Kidney (tissue), 14 donors: Measurements from ENCODE around the gene DNAH11. TPM values are rescaled to one million over a fixed set of nuclear protein-coding genes. Genes with fewer than 3 reads are reported as not detected.

Experiments
- DNase-seq, 5 donors: peaks; one replicate each; pipeline ENCODE4 v3.0.0-alpha.2; 2013 to 2020
- FAIRE-seq: peaks from 2 replicates; lab custom pipeline; 2012; peaks lifted over from hg19 to GRCh38; lab: Jason Lieb, UNC
- H3K27ac ChIP-seq, 2 donors: one replicate each; pipeline ENCODE4 v1.7.0; 2013; ENCODE audit warnings: low read depth in 2 of 2, low read length in 2 of 2, inconsistent platforms in 1 of 2
- H3K27me3 ChIP-seq: one replicate; pipeline ENCODE4 v1.7.1; 2013; ENCODE audit warnings: low read length, inconsistent platforms; ENCODE audit not compliant: control insufficient read depth, insufficient read depth
- H3K36me3 ChIP-seq, 3 donors: one replicate each; pipeline versions ENCODE4 v1.7.0 to v1.7.1; 2013; ENCODE audit warnings: low read length in 3 of 3, control low read depth in 1 of 3, inconsistent platforms in 1 of 3; ENCODE audit not compliant: insufficient read depth in 3 of 3, control insufficient read depth in 2 of 3
- H3K4me1 ChIP-seq, 3 donors: one replicate each; pipeline versions ENCODE4 v1.7.0 to v1.7.1; 2013; ENCODE audit warnings: low read length in 3 of 3, inconsistent platforms in 1 of 3, low read depth in 1 of 3; ENCODE audit not compliant: control insufficient read depth in 2 of 3, insufficient read depth in 2 of 3
- H3K4me3 ChIP-seq, 3 donors: one replicate each; pipeline versions ENCODE4 v1.7.0 to v1.8.1; 2013; ENCODE audit warnings: low read length in 3 of 3, control low read depth in 1 of 3, inconsistent platforms in 1 of 3
- H3K9ac ChIP-seq, 3 donors: one replicate each; pipeline versions ENCODE4 v1.7.0 to v1.7.1; 2013; ENCODE audit warnings: low read length in 3 of 3, control low read depth in 1 of 3, inconsistent platforms in 1 of 3
- H3K9me3 ChIP-seq, 3 donors: one replicate each; pipeline versions ENCODE4 v1.7.0 to v1.7.1; 2013; ENCODE audit warnings: low read length in 3 of 3, control low read depth in 1 of 3, inconsistent platforms in 1 of 3; ENCODE audit not compliant: control insufficient read depth in 2 of 3, insufficient read depth in 1 of 3
- CTCF ChIP-seq: IDR thresholded peaks from 3 replicates; pipeline ENCODE4 v1.5.1; 2012; ENCODE audit warnings: mild to moderate bottlenecking, moderate library complexity, borderline replicate concordance; ENCODE audit not compliant: insufficient read depth; ENCODE audit errors: extremely low read depth
- intact Hi-C: fragments of 100-400 bp; cut with DNase I; formaldehyde crosslinking; loops from one replicate; pipeline ENCODE4 v1.11.1; 2022
- polyA plus RNA-seq: library from polyadenylated mRNA; stranded (reverse); fragments of 350-450 nt; fragmentation: Illumina TruSeq; extraction: RNeasy Lipid Tissue Mini Kit (QIAGEN cat#74804); gene quantifications from one replicate; pipeline ENCODE4 v1.2.3, GENCODE V29; 2014; ENCODE audit warnings: low read depth, low replicate concordance; ENCODE audit not compliant: insufficient read depth
- total RNA-seq: library from RNA; stranded (reverse); fragmentation: NEBNext Ultra II Directional; extraction: Animal tissue kit (Norgen Biotek cat#: 25700); gene quantifications from one replicate; pipeline ENCODE4 v1.2.1, GENCODE V29; 2021
- donor health status: control.
- donor health status: control.
- donor health status: control.
- donor health status: control.
- donor health status: control.
- donor health status: DM: yes; HTN: yes; CAD: no.
- donor health status: Normal renal cell carcinoma (clear cell type).

DNAH11 gene
- total and polyA plus RNA-seq, 2 donors from 2014 or later = 0.58 to 2.3 TPM

DNA sequence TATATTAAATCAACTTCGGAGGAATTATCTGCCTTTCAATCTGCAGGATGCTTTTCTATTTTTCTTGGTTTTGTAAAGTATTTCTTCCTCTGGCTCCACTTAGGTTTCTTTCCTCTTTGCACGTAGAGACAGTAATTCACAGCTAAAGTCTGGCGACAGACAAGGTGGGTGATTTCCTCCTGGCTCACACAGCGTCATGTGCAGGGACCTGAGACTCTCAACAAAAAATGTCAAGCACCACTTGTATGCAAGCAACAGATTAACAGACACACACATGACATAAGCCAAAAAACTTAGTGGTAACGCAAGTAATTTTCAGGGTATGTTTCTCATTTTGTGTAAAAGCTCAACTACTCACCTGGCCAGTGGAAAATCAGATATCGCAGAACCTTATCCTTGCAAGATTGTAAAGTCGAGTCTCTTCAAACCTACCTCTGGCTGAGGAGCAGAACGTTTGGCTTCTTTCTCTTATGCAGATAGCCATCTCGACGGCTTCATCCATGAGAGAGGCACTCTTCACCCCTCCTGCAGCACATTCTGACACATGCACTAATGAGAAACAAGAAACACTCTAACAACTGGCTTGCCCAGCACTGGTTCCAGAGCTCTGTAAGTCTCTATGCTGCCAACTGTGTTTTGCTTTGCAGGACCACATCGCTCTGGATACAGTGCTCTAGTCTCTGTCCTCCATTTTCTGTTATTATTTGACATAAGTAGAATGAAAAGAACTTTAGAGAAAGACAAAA lies 214.9 kb downstream of the DNAH11 start:
- H3K4me3 ChIP-seq = no peak overlapping the region
- FAIRE-seq (no peak), DNase-seq (no peak)
- no peaks in the 10 kb centered on the region for H3K4me1 ChIP-seq
- no peaks in the 10 kb centered on the region for H3K27me3 ChIP-seq
- TF ChIP-seq CTCF = no peak
- H3K9ac ChIP-seq = no peak overlapping the region
- no peaks in the 10 kb centered on the region for H3K36me3 ChIP-seq
- H3K27ac ChIP-seq = no peak overlapping the region
- intact Hi-C loops = no loop called here
- no peaks in the 10 kb centered on the region for H3K9me3 ChIP-seq

GRCh38 chr7:21758286-21758685 lies 215.4 kb downstream of the DNAH11 start:
- intact Hi-C loops = no loop called here
- no peak overlapping the region for H3K9ac ChIP-seq
- no peak overlapping the region for H3K4me3 ChIP-seq
- no peaks in the 10 kb centered on the region for H3K9me3 ChIP-seq
- no peak for TF ChIP-seq CTCF
- H3K36me3 ChIP-seq = no peaks in the 10 kb centered on the region
- no peaks in the 10 kb centered on the region for H3K4me1 ChIP-seq
- no peak overlapping the region for H3K27ac ChIP-seq
- DNase-seq (no peak), FAIRE-seq (no peak)
- no peaks in the 10 kb centered on the region for H3K27me3 ChIP-seq

DNA sequence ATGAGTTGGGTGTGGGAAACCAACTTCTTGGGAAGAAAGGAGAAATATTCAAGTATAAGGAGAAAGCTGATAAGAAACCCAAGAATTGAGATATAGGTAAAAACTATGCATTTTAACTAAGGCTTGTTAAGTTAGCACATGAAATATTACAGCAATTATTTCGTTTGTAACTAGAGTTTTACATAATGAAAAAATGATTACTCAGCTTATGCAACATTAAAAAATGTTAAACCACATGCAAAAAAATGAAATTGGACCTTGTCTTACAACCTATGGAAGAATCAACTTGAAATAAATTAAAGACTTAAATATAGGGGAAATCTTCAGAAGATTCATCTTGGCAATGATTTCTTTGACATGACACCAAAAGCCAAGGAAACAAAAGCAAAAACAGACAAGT lies 219.6 kb downstream of the DNAH11 start:
- H3K36me3 ChIP-seq = no peaks in the 10 kb centered on the region
- intact Hi-C loops = no loop called here
- TF ChIP-seq CTCF = no peak
- no peak for DNase-seq
- H3K4me1 ChIP-seq = no peaks in the 10 kb centered on the region
- peaks cover 3% of the 10 kb centered on the region for H3K27me3 ChIP-seq
- no peak overlapping the region for H3K27ac ChIP-seq
- H3K9ac ChIP-seq = no peak overlapping the region
- FAIRE-seq = no peak
- H3K9me3 ChIP-seq = no peaks in the 10 kb centered on the region
- no peak overlapping the region for H3K4me3 ChIP-seq

DNA sequence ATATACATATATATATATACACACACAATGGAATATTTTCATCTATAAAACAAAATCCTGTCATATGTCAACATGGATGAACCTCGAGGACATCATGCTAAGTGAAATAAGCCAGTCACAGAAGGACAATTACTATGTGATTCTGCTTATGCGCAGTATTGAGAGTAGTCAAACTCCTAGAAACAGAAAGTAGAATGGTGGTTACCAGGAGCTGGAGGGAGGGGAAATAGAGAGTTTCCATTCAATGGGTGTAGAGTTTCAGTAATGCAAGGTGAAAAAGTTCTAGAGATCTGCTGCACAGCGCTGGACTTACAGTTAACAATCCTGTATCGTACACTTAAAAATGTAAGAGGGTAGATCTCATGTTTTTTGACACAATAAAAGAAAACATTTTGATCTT lies 221.0 kb downstream of the DNAH11 start:
- H3K4me3 ChIP-seq = no peak overlapping the region
- H3K27me3 ChIP-seq = peaks cover 3% of the 10 kb centered on the region
- DNase-seq = no peak
- H3K4me1 ChIP-seq = no peaks in the 10 kb centered on the region
- H3K9ac ChIP-seq = no peak overlapping the region
- no peaks in the 10 kb centered on the region for H3K9me3 ChIP-seq
- no peak for FAIRE-seq
- no peak overlapping the region for H3K27ac ChIP-seq
- no peaks in the 10 kb centered on the region for H3K36me3 ChIP-seq
- intact Hi-C loops = no loop called here
- no peak for TF ChIP-seq CTCF
